Peyer's patch (tissue), 4 donors: ENCODE data around the gene NPFFR1. TPM values are rescaled to one million over a fixed set of nuclear protein-coding genes. Genes with fewer than 3 reads are reported as not detected.

Experiments
- DNase-seq, 3 donors: peaks; one replicate each; pipeline ENCODE4 v3.0.0-alpha.2; 2017 to 2019
- H3K27ac ChIP-seq, 4 donors: fragments of 200-600 bp; sonication (generic); one replicate each; pipeline ENCODE4 v1.5.1; 2016 to 2019
- H3K27me3 ChIP-seq, 2 donors: fragments of 200-600 bp; sonication (generic); one replicate each; pipeline ENCODE4 v1.5.1; 2019
- H3K36me3 ChIP-seq, 3 donors: fragments of 200-600 bp; sonication (generic); one replicate each; pipeline ENCODE4 v1.5.1; 2016 to 2019
- H3K4me1 ChIP-seq, 4 donors: fragments of 200-600 bp; sonication (generic); one replicate each; pipeline ENCODE4 v1.5.1; 2016 to 2019
- H3K4me3 ChIP-seq, 4 donors: fragments of 200-600 bp; sonication (generic); 1 replicate in 3 of 4; 2 replicates in 1 of 4; pipeline ENCODE4 v1.5.1; 2016 to 2019; ENCODE audit warnings: mild to moderate bottlenecking in 1 of 4
- H3K9me3 ChIP-seq, 4 donors: fragments of 200-600 bp; sonication (generic); one replicate each; pipeline ENCODE4 v1.5.1; 2016 to 2019; ENCODE audit warnings: mild to moderate bottlenecking in 1 of 4
- CTCF ChIP-seq, 6 experiments: fragments of 450-650 bp in 4 of 6; fragments of 200-600 bp in 2 of 6; sonication (generic) in 1 of 6; IDR thresholded peaks; one replicate each; pipeline ENCODE4 v1.5.1; 2017 to 2019; ENCODE audit warnings: antibody characterized with exemption in 6 of 6, mild to moderate bottlenecking in 3 of 6, moderate library complexity in 1 of 6
- POLR2A ChIP-seq, 2 donors: fragments of 450-650 bp; IDR thresholded peaks; one replicate each; pipeline ENCODE4 v1.5.1; 2017; ENCODE audit warnings: antibody characterized with exemption in 2 of 2, mild to moderate bottlenecking in 2 of 2, moderate library complexity in 2 of 2
- total RNA-seq, 4 donors: library from RNA; depleted of rRNA; stranded (reverse); fragments of >200 nt; gene quantifications; one replicate each; pipeline ENCODE4 v1.1.0, GENCODE V29; 2016

Gene NPFFR1
- total RNA-seq, 4 donors from 2014 or later = not detected

- Histone ChIP-seq H3K4me3 (no peak overlapping the region), H3K9me3 (peaks cover 0 to 4% (median 0%) of the 10 kb centered on the region in 4 donors), H3K27me3 (no peaks in the 10 kb centered on the region), H3K27ac (no peak overlapping the region), H3K36me3 (no peaks in the 10 kb centered on the region), H3K4me1 (peaks cover 4 to 28% (median 19%) of the 10 kb centered on the region in 4 donors)
- DNase-seq = no peak
- TF ChIP-seq POLR2A (IDR thresholded peaks at IDR 0.05) (no peak), CTCF (IDR thresholded peaks at IDR 0.05) (no peak)
Measured at GRCh38 chr10:70328967-70329366, 45.2 kb upstream of the NPFFR1 start.

GRCh38 chr10:70328018-70328417, 44.2 kb upstream of the NPFFR1 start:
- DNase-seq = no peak
- Histone ChIP-seq H3K27me3 (no peaks in the 10 kb centered on the region), H3K9me3 (no peaks in the 10 kb centered on the region), H3K36me3 (no peaks in the 10 kb centered on the region), H3K27ac (no peak overlapping the region), H3K4me3 (no peak overlapping the region), H3K4me1 (peaks cover 4 to 35% (median 21%) of the 10 kb centered on the region in 4 donors)
- TF ChIP-seq POLR2A (IDR thresholded peaks at IDR 0.05) = no peak
- no peak for TF ChIP-seq CTCF (IDR thresholded peaks at IDR 0.05)

- H3K9me3 ChIP-seq = no peaks in the 10 kb centered on the region
- no peak overlapping the region for H3K4me3 ChIP-seq
- DNase-seq = no peak
- no peaks in the 10 kb centered on the region for H3K27me3 ChIP-seq
- H3K36me3 ChIP-seq = no peaks in the 10 kb centered on the region
- peak overlapping the region in 2 of 4 donors; percentile 42 to 46 for H3K27ac ChIP-seq
- peaks cover 0 to 15% (median 4%) of the 10 kb centered on the region in 4 donors for H3K4me1 ChIP-seq
- TF ChIP-seq POLR2A (IDR thresholded peaks at IDR 0.05) = no peak
- TF ChIP-seq CTCF (IDR thresholded peaks at IDR 0.05) = no peak
Measured at GRCh38 chr10:70324951-70325781, 41.4 kb upstream of the NPFFR1 start.

- H3K4me3 ChIP-seq = no peak overlapping the region
- peak in 2 of 3 donors; percentile 46 to 59 for DNase-seq
- no peaks in the 10 kb centered on the region for H3K36me3 ChIP-seq
- peak overlapping the region; percentile 27 to 46 (median 42) for H3K27ac ChIP-seq
- H3K4me1 ChIP-seq = peaks cover 0 to 15% (median 4%) of the 10 kb centered on the region in 4 donors
- no peaks in the 10 kb centered on the region for H3K9me3 ChIP-seq
- TF ChIP-seq CTCF (IDR thresholded peaks at IDR 0.05) = no peak
- TF ChIP-seq POLR2A (IDR thresholded peaks at IDR 0.05) = no peak
- no peaks in the 10 kb centered on the region for H3K27me3 ChIP-seq
Measured at GRCh38 chr10:70324339-70324861, 40.6 kb upstream of the NPFFR1 start.

- no peak for TF ChIP-seq POLR2A (IDR thresholded peaks at IDR 0.05)
- no peak for TF ChIP-seq CTCF (IDR thresholded peaks at IDR 0.05)
- Histone ChIP-seq H3K4me1 (peaks cover 0 to 15% (median 4%) of the 10 kb centered on the region in 4 donors), H3K9me3 (no peaks in the 10 kb centered on the region), H3K4me3 (peak overlapping the region in 1 of 4 donors; percentile 19), H3K27ac (peak overlapping the region; percentile 27 to 46 (median 42)), H3K36me3 (no peaks in the 10 kb centered on the region), H3K27me3 (no peaks in the 10 kb centered on the region)
- DNase-seq = no peak
Measured at GRCh38 chr10:70323697-70324338, 40.0 kb upstream of the NPFFR1 start.
